GM13976 (cell line): ENCODE data around the gene ZWILCH.
A peak's percentile ranks its signal among the peaks of the same experiment; 100 is the strongest.
"Not testable (repeated sequence)": the region's sequence is repeated elsewhere in the genome, so short reads cannot be mapped to it uniquely, and the experiment has no call there.

ENCODE experiments used
- DNase-seq: peaks from one replicate; pipeline ENCODE4 v3.0.0; 2012; ENCODE audit warnings: low spot score
- CTCF ChIP-seq: IDR thresholded peaks from 2 replicates; pipeline ENCODE4 v1.5.1; 2012; ENCODE audit warnings: borderline replicate concordance, mild to moderate bottlenecking; ENCODE audit not compliant: insufficient read depth; ENCODE audit errors: extremely low read depth, missing control alignments, control extremely low read depth
- in situ Hi-C: fragments of 300-500 bp; cut with MboI; formaldehyde crosslinking; loops from one replicate; pipeline ENCODE4 v1.12.0; 2022; ENCODE audit warnings: low sequenced_read_pairs, mixed read lengths, inconsistent platforms; ENCODE audit not compliant: unreplicated experiment

Gene ZWILCH

GRCh38 chr15:66504563-66505429 lies at the start of gene ZWILCH, which contains the start of gene RPL4:
Gene ZWILCH (plus strand): TSS chr15:66505326. CDS start chr15:66505339, 13 bp downstream.
Gene RPL4 (minus strand): TSS chr15:66504855. CDS start chr15:66504790, 65 bp downstream.
- DNase-seq = peak; percentile 82
- in situ Hi-C loops = no loop called here
- TF ChIP-seq CTCF = no peak

GRCh38 chr15:66456211-66456610 lies 48.9 kb upstream of the ZWILCH start:
- in situ Hi-C loops = no loop called here

GRCh38 chr15:66459818-66460615 lies 45.1 kb upstream of the ZWILCH start:
- no peak for TF ChIP-seq CTCF
- DNase-seq = no peak
- in situ Hi-C loops = no loop called here

More at GRCh38 chr15:66456211-66456610, 48.9 kb upstream of the ZWILCH start:
- TF ChIP-seq CTCF = no peak
- DNase-seq = no peak

- in situ Hi-C loops, DNase-seq: not testable (repeated sequence)
These were observed 43.8 kb upstream of the ZWILCH start for GRCh38 chr15:66461294-66461693.

- in situ Hi-C loops = no loop called here
- DNase-seq = no peak
- no peak for TF ChIP-seq CTCF
These were observed 43.2 kb upstream of the ZWILCH start for GRCh38 chr15:66461917-66462316.

GRCh38 chr15:66462627-66463026 lies 42.5 kb upstream of the ZWILCH start:
- TF ChIP-seq CTCF = no peak
- no peak for DNase-seq
- in situ Hi-C loops = no loop called here

- DNase-seq, in situ Hi-C loops: not testable (repeated sequence)
These were observed 39.8 kb upstream of the ZWILCH start for GRCh38 chr15:66465294-66465693.

- DNase-seq, in situ Hi-C loops: not testable (repeated sequence)
These were observed 37.7 kb upstream of the ZWILCH start for GRCh38 chr15:66467162-66468040.

GRCh38 chr15:66470825-66471224 lies 34.3 kb upstream of the ZWILCH start:
- in situ Hi-C loops = not testable (repeated sequence)

More at GRCh38 chr15:66470825-66471224, 34.3 kb upstream of the ZWILCH start:
- not testable (repeated sequence) for DNase-seq
